Colon (tissue), 2 donors: ENCODE results near the gene HOXC13.

Experiments
- FAIRE-seq: peaks from 2 replicates; lab custom pipeline; 2012; peaks lifted over from hg19 to GRCh38; lab: Jason Lieb, UNC
- donor health status: control.
- donor health status: control.

Gene HOXC13

GRCh38 chr12:53938326-53939140 is at the start of gene HOXC13:
Gene HOXC13, plus strand, starts transcription at chr12:53938831. Its CDS starts 76 bp downstream, at chr12:53938907.
- no peak for FAIRE-seq

GRCh38 chr12:53890081-53890480 is 48.5 kb upstream of the HOXC13 start:
- no peak for FAIRE-seq

- no peak for FAIRE-seq
Observed at GRCh38 chr12:53892762-53893395, 45.8 kb upstream of the HOXC13 start.

GRCh38 chr12:53899230-53899629 is 39.4 kb upstream of the HOXC13 start:
- no peak for FAIRE-seq

- no peak for FAIRE-seq
Observed at GRCh38 chr12:53907103-53907502, 31.5 kb upstream of the HOXC13 start.

GRCh38 chr12:53916788-53917655 is 21.6 kb upstream of the HOXC13 start:
- FAIRE-seq, result no peak

GRCh38 chr12:53924521-53925405 is 13.9 kb upstream of the HOXC13 start:
- no peak for FAIRE-seq

- no peak for FAIRE-seq
Observed at GRCh38 chr12:53927220-53928029, 11.2 kb upstream of the HOXC13 start.

- no peak for FAIRE-seq
Observed at GRCh38 chr12:53928054-53928835, 10.4 kb upstream of the HOXC13 start.

- FAIRE-seq, result no peak
Observed at GRCh38 chr12:53929527-53929926, 9.1 kb upstream of the HOXC13 start.

- FAIRE-seq, result no peak
Observed at GRCh38 chr12:53930591-53931255, 7.9 kb upstream of the HOXC13 start.

- no peak for FAIRE-seq
Observed at GRCh38 chr12:53931844-53932581, 6.6 kb upstream of the HOXC13 start.

GRCh38 chr12:53932915-53933314 is 5.7 kb upstream of the HOXC13 start:
- FAIRE-seq, result no peak

GRCh38 chr12:53935383-53936341 is 3.0 kb upstream of the HOXC13 start:
- FAIRE-seq, result no peak

GRCh38 chr12:53937099-53937498 is 1.5 kb upstream of the HOXC13 start:
- FAIRE-seq, result no peak

- no peak for FAIRE-seq
Observed at GRCh38 chr12:53937596-53938325, 870 bp upstream of the HOXC13 start.
